Measurements from ENCODE around the gene GMPS.
"Not testable (repeated sequence)": the region's sequence is repeated elsewhere in the genome, so short reads cannot be mapped to it uniquely, and the experiment has no call there.

The GMPS gene

DNA sequence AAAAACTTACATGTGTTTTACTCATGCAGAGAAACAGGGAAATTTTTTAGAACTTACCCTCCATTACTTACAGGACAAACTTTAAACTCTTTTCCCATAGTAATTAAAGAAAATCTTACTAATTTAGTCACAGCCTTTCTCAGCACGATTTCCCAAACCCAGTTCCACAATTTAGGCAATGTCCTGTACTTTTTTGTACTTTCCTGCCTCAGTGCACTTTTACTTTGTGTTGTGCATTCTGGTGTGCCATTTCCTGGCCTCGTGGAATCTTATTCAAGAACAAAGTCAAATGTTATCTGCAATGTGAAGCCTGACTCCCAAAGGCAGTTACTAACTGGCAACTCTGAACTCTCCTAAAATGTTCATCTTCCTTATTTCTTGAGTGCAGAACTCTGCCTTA is 18.1 kb upstream of the GMPS start:
- no peak overlapping the region for H3K27ac Mint-ChIP-seq
- TF ChIP-seq, protein P1, sequence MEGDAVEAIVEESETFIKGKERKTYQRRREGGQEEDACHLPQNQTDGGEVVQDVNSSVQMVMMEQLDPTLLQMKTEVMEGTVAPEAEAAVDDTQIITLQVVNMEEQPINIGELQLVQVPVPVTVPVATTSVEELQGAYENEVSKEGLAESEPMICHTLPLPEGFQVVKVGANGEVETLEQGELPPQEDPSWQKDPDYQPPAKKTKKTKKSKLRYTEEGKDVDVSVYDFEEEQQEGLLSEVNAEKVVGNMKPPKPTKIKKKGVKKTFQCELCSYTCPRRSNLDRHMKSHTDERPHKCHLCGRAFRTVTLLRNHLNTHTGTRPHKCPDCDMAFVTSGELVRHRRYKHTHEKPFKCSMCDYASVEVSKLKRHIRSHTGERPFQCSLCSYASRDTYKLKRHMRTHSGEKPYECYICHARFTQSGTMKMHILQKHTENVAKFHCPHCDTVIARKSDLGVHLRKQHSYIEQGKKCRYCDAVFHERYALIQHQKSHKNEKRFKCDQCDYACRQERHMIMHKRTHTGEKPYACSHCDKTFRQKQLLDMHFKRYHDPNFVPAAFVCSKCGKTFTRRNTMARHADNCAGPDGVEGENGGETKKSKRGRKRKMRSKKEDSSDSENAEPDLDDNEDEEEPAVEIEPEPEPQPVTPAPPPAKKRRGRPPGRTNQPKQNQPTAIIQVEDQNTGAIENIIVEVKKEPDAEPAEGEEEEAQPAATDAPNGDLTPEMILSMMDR (IDR thresholded peaks at IDR 0.05) = no peak
- peaks cover 38% of the 10 kb centered on the region for H3K4me1 Mint-ChIP-seq
- H3K36me3 Mint-ChIP-seq (ENCODE audit: low read depth) = peaks cover 25% of the 10 kb centered on the region
- no peak for DNase-seq
- peaks cover 6% of the 10 kb centered on the region for H3K27me3 Mint-ChIP-seq (ENCODE audit: low read depth, poor library complexity)
- peak overlapping the region; percentile 97 for H3K4me3 Mint-ChIP-seq
- H3K9me3 Mint-ChIP-seq = peaks cover 12% of the 10 kb centered on the region

DNA sequence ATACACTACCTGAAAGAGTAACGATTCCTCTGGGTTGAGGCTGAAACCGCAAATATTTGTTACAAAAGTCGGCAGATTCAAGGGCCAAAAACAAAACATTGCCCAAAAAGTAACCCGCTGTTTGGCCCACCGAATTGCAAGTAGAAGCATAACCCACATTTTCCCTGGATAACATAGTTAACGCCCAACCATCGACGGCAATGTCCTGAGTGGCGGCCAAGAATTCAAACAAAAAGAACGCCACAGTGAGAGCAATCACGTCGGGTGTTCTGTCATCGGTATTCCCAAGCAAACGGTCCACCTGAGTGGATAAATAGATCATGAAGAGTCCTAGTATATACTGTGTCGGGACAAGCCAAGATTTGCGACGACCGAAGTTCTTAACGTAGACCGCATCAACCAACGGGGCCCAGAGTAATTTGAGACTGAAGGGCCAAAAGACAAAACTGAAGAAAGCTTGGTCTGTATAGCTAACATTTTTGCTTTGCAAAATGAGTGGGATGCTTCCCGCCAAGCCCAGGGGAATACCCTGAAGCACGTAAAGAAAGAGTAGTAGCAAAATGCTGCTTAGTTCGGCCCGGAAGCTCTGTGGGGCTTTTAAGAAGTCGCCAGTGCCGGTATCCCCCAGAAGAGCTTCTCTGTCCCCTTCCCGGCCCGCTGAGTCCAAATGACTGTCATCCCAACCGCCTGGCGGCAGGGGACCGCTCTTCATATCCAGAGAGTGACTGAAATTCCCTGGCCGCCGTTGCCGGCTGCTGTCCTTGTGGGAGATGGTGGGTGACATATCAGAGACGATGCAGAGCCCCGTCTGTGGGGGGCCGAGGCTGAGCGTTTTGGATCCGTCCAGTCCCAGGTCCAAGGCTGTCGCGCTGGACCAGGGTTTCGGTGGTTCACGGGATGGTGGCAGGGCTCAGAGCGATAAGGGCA is 17.0 kb upstream of the GMPS start:
- peak overlapping the region; percentile 97 for H3K27ac Mint-ChIP-seq
- TF ChIP-seq, protein P1 (IDR thresholded peaks at IDR 0.05) = no peak
- peaks cover 32% of the 10 kb centered on the region for H3K4me1 Mint-ChIP-seq
- DNase-seq = peak; percentile 59
- H3K36me3 Mint-ChIP-seq (ENCODE audit: low read depth) = peaks cover 16% of the 10 kb centered on the region
- H3K9me3 Mint-ChIP-seq = peaks cover 12% of the 10 kb centered on the region
- peak overlapping the region; percentile 97 for H3K4me3 Mint-ChIP-seq
- H3K27me3 Mint-ChIP-seq (ENCODE audit: low read depth, poor library complexity) = peaks cover 6% of the 10 kb centered on the region

DNA sequence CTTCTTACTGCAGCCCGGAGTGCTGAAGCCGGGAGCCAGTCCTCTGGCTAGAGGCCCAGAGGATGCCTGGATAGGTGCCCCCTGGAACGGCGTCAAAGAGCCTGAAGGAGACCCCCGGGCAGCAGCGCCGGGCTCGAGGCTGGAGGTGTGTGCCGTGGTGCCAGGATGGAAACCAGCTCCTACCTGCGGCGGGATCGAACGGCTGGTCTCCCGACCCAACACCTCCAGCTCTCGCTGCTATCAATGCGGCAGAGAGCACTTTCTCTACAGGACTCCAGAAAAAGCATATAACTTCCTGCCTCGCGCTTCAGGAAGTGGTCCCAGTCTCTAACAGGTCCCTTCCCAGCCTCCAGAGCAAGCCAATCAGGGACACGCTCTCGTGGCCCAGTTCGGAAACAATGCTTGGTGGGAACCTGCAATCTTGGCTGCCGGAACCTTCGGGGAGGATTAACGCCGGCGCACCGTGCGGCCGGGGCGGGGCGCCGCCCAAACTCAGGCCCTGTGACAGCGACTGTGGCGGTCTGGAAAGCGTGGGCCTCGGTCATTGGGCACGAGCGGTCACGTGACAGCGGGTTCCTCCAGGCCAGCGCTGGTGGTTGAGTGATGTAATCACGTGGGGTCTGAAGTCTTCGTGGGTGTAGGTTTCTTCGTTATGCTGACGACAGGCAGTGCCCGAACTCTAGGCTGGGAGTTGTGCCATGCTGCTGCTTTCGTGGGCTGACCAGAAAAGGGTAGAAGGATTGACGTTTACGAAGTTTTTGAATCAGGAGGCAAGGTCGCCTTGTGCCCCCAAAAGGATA is 16.1 kb upstream of the GMPS start, which contains the start of gene SLC33A1:
SLC33A1 (minus strand) TSS at position 287 of the 800 bp plus-strand sequence. CDS start 430 bp downstream, outside the sequence.
- peak within 1 kb of the TSS; percentile 97 for H3K27ac Mint-ChIP-seq
- peaks cover 32% of the 10 kb centered on the region for H3K4me1 Mint-ChIP-seq
- peak; percentile 95 for DNase-seq
- H3K9me3 Mint-ChIP-seq = peaks cover 12% of the 10 kb centered on the region
- H3K4me3 Mint-ChIP-seq = peak within 1 kb of the TSS; percentile 97
- H3K27me3 Mint-ChIP-seq (ENCODE audit: low read depth, poor library complexity) = peaks cover 9% of the 10 kb centered on the region
- TF ChIP-seq, protein P1 (IDR thresholded peaks at IDR 0.05) = no peak
- peaks cover 11% of the 10 kb centered on the region for H3K36me3 Mint-ChIP-seq (ENCODE audit: low read depth)

DNA sequence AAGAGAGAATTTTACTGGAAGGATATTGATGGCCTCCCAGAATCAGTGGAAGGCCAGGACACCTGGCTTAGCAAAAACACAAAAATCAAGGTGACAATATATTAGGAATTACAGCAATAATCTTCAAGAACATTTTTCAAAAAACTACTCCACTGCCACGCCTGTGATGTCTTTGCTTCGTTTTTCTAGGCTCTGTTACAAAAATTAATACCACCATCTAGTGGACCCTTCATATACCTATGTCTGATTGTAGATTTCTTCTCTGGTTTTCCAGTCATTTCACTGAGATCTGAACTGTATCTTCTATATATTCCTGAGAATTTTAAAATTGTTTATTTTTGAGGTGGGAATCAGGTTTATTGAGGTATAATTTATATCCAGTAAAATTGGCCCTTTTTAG is 10.6 kb upstream of the GMPS start:
- Mint-ChIP-seq H3K4me1 (peaks cover 2% of the 10 kb centered on the region), H3K36me3 (ENCODE audit: low read depth) (peaks cover 2% of the 10 kb centered on the region), H3K4me3 (no peak overlapping the region), H3K27ac (no peak overlapping the region), H3K27me3 (ENCODE audit: low read depth, poor library complexity) (peaks cover 9% of the 10 kb centered on the region), H3K9me3 (peaks cover 11% of the 10 kb centered on the region)
- no peak for DNase-seq
- TF ChIP-seq, protein P1 (IDR thresholded peaks at IDR 0.05) = no peak

DNA sequence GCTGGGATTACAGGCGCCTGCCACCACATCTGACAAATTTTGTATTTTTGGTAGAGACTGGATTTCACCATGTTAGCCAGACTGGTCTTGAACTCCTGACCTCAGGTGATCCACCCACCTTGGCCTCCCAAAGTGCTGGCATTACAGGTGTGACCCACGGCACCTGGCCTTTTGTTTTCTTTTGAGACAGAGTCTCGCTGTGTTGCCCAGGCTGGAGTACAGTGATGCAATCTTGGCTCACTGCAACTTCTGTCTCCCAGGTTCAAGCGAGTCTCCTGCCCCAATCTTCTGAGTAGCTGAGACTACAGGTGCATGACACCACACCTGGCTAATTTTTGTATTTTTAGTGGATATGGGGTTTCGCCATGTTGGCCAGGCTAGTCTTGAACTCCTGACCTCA is 10.0 kb upstream of the GMPS start:
- not testable (repeated sequence) for H3K36me3 Mint-ChIP-seq (ENCODE audit: low read depth); H3K4me3 Mint-ChIP-seq; DNase-seq; H3K9me3 Mint-ChIP-seq; H3K27me3 Mint-ChIP-seq (ENCODE audit: low read depth, poor library complexity); H3K4me1 Mint-ChIP-seq; H3K27ac Mint-ChIP-seq

All from nephron progenitor cell (in vitro differentiated cells).